NCI-H748 (cell line): Measurements from ENCODE around the gene HAUS8.
A peak's percentile ranks its signal among the peaks of the same experiment; 100 is the strongest.
"Not testable (repeated sequence)": the region's sequence is repeated elsewhere in the genome, so short reads cannot be mapped to it uniquely, and the experiment has no call there.

Experiments
- DNase-seq: peaks from one replicate; lab custom pipeline; 2025; ENCODE audit not compliant: unreplicated experiment; lab: John Stamatoyannopoulos, UW

The HAUS8 gene

GRCh38 chr19:17036640-17037039 is 38.6 kb downstream of the HAUS8 start:
- no peak for DNase-seq

- DNase-seq: no peak
Observed at GRCh38 chr19:17035842-17036424, 39.3 kb downstream of the HAUS8 start.

DNA sequence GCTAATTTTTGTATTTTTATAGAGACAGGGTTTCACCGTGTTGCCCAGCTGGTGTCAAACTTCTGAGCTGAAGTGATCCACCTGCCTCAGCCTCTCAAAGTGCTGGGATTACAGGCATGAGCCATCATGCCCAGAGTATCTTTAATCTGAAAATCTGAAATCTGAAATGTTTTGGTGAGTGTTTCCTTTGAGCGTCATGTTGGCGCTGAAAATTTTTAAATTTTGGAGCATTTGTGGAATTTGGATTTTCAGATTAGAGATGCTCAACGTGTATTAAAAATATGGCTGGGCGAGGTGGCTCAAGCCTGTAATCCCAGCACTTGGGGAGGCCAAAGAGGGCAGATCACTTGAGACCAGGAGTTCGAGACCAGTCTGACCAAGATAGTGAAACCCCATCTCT is 43.5 kb downstream of the HAUS8 start:
- no peak for DNase-seq

GRCh38 chr19:17027535-17027975 is 47.7 kb downstream of the HAUS8 start:
- DNase-seq: no peak

DNA sequence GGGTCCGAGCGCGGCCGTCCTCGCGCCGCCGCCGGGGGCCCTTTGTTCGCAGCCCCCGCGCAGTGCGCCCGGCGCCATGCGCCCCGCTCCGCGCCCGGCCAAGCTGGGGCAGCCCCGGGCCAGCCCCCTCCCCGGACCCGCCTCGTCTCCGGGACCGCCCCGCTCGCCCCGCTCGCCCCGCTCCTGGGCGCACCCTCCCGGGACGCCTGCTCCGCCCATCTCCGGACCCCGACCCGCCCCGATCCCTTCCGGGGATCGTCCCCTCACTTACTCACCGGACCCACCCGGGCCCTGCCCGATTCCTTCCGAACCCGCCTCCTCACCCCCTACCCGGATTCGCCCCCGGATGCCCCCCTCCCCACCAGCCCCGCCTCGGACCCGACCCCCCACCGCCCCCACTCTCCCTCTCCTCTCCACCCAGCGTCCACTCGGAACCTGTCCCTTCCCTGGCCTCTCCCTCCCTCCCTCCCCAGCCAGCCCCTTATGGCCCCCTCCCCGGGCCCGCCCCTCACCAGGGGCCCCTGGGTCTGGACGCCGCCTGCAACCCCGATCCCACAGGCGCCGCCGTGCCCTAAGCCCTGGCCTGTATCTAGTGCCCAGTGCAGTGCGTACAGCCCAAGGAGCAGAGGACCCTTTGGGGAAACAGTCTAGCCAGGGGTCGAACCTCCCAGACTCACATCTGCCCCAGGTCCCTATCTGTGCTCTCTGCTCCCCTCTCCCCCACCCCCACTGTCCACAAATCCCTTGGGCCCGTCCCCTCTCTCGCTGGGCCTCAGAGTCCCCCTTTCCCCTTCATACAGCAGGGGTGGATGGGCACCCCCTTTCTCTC is 48.3 kb downstream of the HAUS8 start, which contains the start of gene CPAMD8:
TSS of gene CPAMD8 (minus strand) at position 105 of the 829 bp plus-strand sequence. CDS start 168 bp downstream, outside the sequence.
- no peak for DNase-seq

DNA sequence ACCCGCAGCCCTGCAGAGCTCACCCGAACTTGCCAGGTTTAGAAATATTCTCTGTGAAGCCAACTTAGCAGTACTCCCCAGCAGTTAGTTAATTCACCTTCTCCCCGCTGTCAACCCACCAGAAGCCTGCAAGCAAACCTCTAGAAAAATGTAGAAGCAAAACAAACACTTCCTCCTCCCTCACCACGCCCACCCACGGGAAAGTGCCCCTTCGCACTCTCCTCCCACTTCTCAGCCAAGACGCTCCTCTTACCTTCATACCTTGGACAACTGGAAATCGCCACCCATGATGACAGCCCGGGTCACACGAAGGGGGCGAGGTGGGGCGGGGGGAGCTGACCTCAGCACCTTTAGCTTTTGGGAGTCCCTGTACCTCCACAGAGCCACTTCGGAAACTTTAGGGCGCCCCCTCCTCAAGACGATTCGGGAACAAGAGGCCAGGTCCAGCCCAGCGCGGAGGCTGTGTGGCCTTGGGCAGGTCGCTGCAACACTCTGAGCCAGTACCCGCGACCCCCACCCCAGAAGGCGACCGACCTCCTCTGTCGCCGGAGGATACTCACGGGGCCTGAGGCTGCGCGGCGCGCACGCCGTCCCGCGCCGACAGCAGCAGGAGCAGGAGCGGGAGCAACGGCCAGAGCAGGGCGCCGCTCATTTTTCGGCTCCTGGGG is 49.1 kb downstream of the HAUS8 start:
- DNase-seq: peak; percentile 8

- no peak for DNase-seq
Observed at GRCh38 chr19:17025361-17025760, 49.9 kb downstream of the HAUS8 start.

DNA sequence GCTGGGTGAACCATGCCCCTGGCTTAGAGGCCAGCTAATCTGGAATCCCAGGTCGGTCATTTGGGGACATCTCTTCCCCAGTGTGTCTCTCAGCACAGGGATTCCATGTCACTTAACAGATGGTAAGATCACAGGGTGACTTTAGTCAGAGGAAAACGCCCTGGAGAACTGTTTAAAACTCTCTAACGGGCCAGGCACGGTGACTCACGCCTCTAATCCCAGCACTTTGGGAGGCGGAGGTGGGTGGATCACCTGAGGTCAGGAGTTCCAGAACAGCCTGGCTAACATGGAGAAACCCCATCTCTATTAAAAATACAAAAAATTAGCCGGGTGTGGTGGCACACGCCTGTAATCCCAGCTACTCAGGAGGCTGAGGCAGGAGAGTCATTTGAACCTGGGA is 50.3 kb downstream of the HAUS8 start:
- DNase-seq: not testable (repeated sequence)

DNA sequence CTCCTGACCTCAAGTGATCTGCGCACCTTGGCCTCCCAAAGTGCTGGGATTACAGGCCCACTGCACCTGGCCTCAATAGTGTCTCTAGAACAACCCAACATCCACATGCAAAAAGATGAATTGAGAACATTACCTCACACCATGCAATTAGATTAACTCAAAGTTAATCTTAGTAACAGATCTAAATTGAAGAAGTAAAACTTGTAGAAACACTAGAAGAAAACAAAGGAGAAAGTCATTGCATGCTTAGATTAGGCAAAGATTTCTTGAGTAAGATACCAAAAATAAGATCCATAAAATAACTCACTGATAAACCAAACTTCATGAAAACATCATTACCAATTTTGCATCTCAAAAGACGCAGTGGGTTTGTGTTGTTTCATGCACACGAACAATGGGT is 51.4 kb downstream of the HAUS8 start:
- DNase-seq: no peak

- DNase-seq: no peak
Observed at GRCh38 chr19:17022738-17023137, 52.5 kb downstream of the HAUS8 start.

DNA sequence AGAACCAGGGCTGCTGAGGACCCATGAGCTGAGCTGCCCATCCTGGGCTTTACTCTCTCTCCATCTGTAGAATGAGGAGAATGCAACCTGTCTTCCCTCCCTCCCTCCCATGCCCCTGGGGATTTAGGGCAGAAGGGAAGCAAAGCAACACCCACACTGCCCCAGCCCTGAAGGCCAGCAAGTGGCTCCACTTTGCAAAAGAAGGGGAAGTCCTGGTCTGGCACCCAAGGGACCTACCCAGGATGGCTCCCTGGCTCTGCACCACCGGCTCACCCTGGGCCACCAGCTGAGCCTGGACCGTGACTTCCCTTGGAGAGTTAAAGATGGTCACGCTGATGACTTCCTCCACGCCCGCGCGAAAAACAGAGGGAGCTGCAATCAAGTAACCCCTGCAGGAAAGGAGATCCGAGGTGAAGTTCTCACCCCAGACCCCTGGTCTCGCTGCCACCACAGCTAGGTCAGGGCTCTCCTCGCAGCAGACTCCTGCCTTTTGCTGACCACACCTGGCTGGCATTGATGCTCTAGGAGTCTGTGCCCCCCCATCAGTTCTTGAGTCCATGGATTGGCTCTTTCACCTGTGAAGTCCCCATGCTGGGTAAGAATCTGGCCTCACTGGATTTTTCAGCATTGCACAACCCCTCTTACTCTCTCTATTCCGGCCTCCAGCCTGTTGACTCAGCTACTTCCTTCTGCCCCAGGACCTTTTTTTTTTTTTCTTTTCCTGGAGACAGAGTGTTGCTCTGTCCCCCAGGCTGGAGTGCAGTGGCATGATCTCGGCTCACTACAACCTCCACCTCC is 53.3 kb downstream of the HAUS8 start:
- DNase-seq: no peak

- DNase-seq: no peak
Observed at GRCh38 chr19:17021328-17021727, 53.9 kb downstream of the HAUS8 start.

DNA sequence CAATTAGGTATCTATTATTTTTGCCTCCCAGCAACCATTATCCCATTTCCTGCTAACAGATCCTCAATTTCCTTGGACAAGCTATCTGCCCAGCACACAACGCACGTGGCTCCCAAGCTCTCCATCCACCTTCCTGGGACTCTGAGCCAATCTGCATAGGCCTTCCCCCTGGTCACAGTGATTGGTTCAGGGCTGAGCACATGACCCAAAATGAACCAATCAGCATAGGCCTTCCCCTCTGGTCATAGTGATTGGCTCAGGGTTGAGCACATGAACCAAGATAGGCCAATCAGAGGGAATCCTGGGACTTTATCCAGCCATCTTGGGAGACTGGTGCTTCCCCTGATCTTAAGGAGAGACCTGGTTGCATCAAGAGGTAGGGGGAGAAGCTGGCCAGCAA is 54.4 kb downstream of the HAUS8 start:
- no peak for DNase-seq

DNA sequence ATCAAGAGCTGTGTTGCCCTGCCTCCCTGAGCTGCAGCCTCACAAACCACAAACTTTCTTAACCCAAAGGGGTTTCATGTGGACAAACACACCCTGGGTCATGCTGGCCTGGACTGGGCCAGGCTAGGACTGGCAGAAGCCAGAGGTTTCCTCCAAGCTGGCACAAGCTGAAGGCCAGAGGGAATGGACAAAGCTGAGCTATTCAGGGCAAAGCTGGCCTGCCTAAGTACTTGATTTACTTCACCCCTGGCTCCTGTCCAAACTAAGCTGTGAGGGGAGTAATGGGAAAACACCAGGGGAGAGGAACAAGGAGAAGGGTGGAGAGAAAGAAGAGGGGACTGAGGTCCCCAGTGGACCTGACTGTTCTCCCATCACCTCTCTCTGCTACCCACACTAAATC is 54.9 kb downstream of the HAUS8 start:
- DNase-seq: no peak

- not testable (repeated sequence) for DNase-seq
Observed at GRCh38 chr19:17014212-17014861, 60.9 kb downstream of the HAUS8 start.

DNA sequence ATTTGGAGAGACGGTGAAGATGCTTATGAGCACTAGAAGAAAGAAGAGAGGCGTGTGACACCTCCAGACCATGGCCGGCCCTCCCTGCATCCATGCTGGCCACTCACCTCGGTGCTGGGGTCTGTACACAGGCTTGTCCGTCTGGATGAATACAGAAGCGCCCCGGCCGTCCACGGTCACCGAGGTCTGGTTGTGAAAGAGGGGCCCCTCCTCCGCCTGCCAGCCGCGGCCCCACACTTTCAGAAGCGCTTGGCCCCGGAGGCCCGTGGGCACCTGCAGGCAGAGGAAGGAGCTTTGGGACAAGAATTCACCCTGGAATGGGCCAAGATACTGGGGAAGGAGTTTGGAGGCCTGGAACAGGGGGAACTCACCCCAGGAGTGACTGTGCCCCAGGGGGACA is 63.8 kb downstream of the HAUS8 start:
- DNase-seq: no peak

DNA sequence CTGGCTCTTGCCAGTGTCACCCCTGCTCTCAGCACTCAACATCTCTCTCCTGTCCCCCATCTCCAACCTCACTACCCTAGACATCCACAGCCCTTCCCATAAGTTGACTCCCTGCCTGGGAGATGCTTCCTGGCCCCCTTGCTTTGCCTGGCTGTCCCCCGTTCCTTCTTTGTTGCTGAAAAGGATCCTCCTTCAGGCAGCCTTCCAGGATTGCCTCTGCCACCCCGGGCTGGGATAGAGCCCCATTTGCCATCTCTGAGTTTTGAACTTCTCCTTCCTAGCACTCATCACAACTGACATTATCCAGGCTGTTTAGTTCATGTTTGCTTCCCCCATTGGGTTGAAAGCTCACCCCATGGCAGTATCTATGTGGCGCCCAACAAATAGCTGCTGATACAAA is 68.7 kb downstream of the HAUS8 start:
- no peak for DNase-seq

DNA sequence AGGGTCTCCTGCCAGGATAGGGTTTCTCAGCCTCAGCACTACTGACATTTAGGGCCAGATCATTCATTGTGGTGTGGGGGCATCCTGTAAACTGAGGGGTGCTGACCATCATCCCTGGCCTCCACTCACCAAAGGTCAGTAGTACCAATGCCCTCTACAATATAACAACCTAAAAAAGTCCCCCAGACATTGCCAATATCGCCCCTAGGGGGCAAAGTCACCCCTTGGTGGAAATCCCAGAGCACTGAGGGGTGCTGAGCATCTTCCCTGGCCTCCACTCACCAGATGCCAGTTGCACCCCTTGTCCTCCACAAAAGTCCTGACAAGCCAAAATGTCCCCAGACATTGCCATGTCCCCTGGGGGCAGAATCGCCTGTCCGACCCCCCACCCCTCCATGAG is 70.3 kb downstream of the HAUS8 start:
- no peak for DNase-seq

- no peak for DNase-seq
Observed at GRCh38 chr19:17004386-17004785, 70.9 kb downstream of the HAUS8 start.

DNA sequence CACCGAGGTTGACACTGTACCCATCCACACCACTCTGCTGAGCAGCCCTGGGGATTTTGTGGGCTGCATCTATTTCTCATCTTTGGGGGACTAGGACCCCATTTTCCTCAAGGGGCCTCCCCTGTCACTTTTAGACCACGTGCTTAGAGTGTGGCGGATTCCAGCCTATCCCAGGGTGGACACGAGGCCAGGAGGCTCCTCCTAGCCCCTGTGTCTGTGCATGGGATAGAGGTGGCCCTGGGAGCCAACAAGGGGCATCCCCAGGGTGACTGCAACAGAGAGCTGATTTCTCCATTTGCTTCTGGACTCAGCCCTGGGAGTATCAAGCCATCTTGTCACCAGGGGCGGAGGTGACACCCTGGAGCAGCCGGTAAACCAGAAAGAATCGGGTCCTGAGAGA is 72.8 kb downstream of the HAUS8 start:
- no peak for DNase-seq
